Neutrophil (primary cell): ENCODE results near the gene GLMN.

Experiments used
- H3K27ac ChIP-seq: fragments of 200-600 bp; sonication (generic); 2 replicates; pipeline ENCODE4 v1.5.1; 2016; ENCODE audit warnings: mild to moderate bottlenecking, moderate library complexity
- H3K27me3 ChIP-seq: fragments of 200-600 bp; sonication (generic); 2 replicates; pipeline ENCODE4 v1.6.0; 2016; ENCODE audit warnings: mild to moderate bottlenecking
- H3K36me3 ChIP-seq: fragments of 200-600 bp; sonication (generic); 2 replicates; pipeline ENCODE4 v1.5.1; 2017
- H3K4me1 ChIP-seq, 2 experiments: fragments of 200-600 bp in 1 of 2; sonication (generic) in 1 of 2; 1 replicate in 1 of 2; 2 replicates in 1 of 2; pipeline versions ENCODE4 v1.5.1 to v1.6.1; 2013 to 2016; ENCODE audit warnings: low read depth in 1 of 2, low read length in 1 of 2, mild to moderate bottlenecking in 1 of 2, moderate library complexity in 1 of 2; ENCODE audit not compliant: control insufficient read depth in 1 of 2, insufficient read depth in 1 of 2
- H3K4me3 ChIP-seq, 2 experiments: fragments of 200-600 bp in 1 of 2; sonication (generic) in 1 of 2; 1 replicate in 1 of 2; 2 replicates in 1 of 2; pipeline ENCODE4 v1.5.1; 2013 to 2016; ENCODE audit warnings: low read depth in 1 of 2, low read length in 1 of 2, mild to moderate bottlenecking in 1 of 2, moderate library complexity in 1 of 2
- H3K9me3 ChIP-seq: fragments of 200-600 bp; sonication (generic); 2 replicates; pipeline ENCODE4 v1.5.1; 2016
- CTCF ChIP-seq: fragments of 200-600 bp; sonication (generic); IDR thresholded peaks from 2 replicates; pipeline ENCODE4 v1.5.1; 2016; ENCODE audit warnings: antibody characterized with exemption

GLMN gene

GRCh38 chr1:92307980-92308379, 9.2 kb upstream of the GLMN start:
- Histone ChIP-seq H3K4me3 (no peak overlapping the region), H3K9me3 (no peaks in the 10 kb centered on the region), H3K27me3 (no peaks in the 10 kb centered on the region), H3K36me3 (peaks cover 7% of the 10 kb centered on the region), H3K4me1 (peaks cover 15 to 17% of the 10 kb centered on the region in 2 experiments), H3K27ac (no peak overlapping the region)
- no peak for TF ChIP-seq CTCF

GRCh38 chr1:92306020-92306419, 7.2 kb upstream of the GLMN start:
- no peak for TF ChIP-seq CTCF
- Histone ChIP-seq H3K9me3 (no peaks in the 10 kb centered on the region), H3K4me1 (peaks cover 11 to 13% of the 10 kb centered on the region in 2 experiments), H3K27ac (peak overlapping the region; percentile 18), H3K27me3 (no peaks in the 10 kb centered on the region), H3K36me3 (peaks cover 7% of the 10 kb centered on the region), H3K4me3 (no peak overlapping the region)

- H3K9me3 ChIP-seq = no peaks in the 10 kb centered on the region
- TF ChIP-seq CTCF = no peak
- no peaks in the 10 kb centered on the region for H3K27me3 ChIP-seq
- H3K4me3 ChIP-seq = no peak overlapping the region
- no peak overlapping the region for H3K27ac ChIP-seq
- peaks cover 7% of the 10 kb centered on the region for H3K36me3 ChIP-seq
- H3K4me1 ChIP-seq = peaks cover 22 to 26% of the 10 kb centered on the region in 2 experiments
These were observed 2.2 kb upstream of the GLMN start for GRCh38 chr1:92301021-92301420.

GRCh38 chr1:92299477-92300150, 827 bp upstream of the GLMN start:
- H3K36me3 ChIP-seq = peaks cover 3% of the 10 kb centered on the region
- H3K9me3 ChIP-seq = no peaks in the 10 kb centered on the region
- peak overlapping the region; percentile 83 for H3K27ac ChIP-seq
- H3K4me3 ChIP-seq = peak overlapping the region; percentile 76
- no peaks in the 10 kb centered on the region for H3K27me3 ChIP-seq
- peaks cover 17 to 20% of the 10 kb centered on the region in 2 experiments for H3K4me1 ChIP-seq
- TF ChIP-seq CTCF = no peak

- H3K36me3 ChIP-seq = no peaks in the 10 kb centered on the region
- H3K27me3 ChIP-seq = no peaks in the 10 kb centered on the region
- H3K4me1 ChIP-seq = peaks cover 17 to 20% of the 10 kb centered on the region in 2 experiments
- H3K4me3 ChIP-seq = peak overlapping the region; percentile 76
- H3K9me3 ChIP-seq = no peaks in the 10 kb centered on the region
- no peak for TF ChIP-seq CTCF
- peak overlapping the region; percentile 83 for H3K27ac ChIP-seq
These were observed 594 bp downstream of the GLMN start for GRCh38 chr1:92298213-92298572.
